DOHH2 (cell line): ENCODE results near the gene MS4A10.

Experiments
- CTCF ChIP-seq: fragments of 200-600 bp; sonication (generic); IDR thresholded peaks from one replicate; pipeline ENCODE4 v1.5.1; 2014; ENCODE audit warnings: antibody characterized with exemption, mild to moderate bottlenecking, low read depth, low read length; ENCODE audit not compliant: poor library complexity, severe bottlenecking
- EZH2phosphoT487 ChIP-seq: fragments of 200-600 bp; sonication (generic); IDR thresholded peaks from 2 replicates; pipeline ENCODE4 v1.6.1; 2017; ENCODE audit warnings: borderline replicate concordance, mild to moderate bottlenecking, antibody characterized with exemption, low read length, moderate library complexity, mixed read lengths

GRCh38 chr11:60830478-60831142 is 45.5 kb downstream of the MS4A10 start:
- no peak for TF ChIP-seq CTCF
- no peak for TF ChIP-seq EZH2phosphoT487
